ENCODE data around the gene CPZ.
"Not testable (repeated sequence)": the region's sequence is repeated elsewhere in the genome, so short reads cannot be mapped to it uniquely, and the experiment has no call there.

CPZ gene

DNA sequence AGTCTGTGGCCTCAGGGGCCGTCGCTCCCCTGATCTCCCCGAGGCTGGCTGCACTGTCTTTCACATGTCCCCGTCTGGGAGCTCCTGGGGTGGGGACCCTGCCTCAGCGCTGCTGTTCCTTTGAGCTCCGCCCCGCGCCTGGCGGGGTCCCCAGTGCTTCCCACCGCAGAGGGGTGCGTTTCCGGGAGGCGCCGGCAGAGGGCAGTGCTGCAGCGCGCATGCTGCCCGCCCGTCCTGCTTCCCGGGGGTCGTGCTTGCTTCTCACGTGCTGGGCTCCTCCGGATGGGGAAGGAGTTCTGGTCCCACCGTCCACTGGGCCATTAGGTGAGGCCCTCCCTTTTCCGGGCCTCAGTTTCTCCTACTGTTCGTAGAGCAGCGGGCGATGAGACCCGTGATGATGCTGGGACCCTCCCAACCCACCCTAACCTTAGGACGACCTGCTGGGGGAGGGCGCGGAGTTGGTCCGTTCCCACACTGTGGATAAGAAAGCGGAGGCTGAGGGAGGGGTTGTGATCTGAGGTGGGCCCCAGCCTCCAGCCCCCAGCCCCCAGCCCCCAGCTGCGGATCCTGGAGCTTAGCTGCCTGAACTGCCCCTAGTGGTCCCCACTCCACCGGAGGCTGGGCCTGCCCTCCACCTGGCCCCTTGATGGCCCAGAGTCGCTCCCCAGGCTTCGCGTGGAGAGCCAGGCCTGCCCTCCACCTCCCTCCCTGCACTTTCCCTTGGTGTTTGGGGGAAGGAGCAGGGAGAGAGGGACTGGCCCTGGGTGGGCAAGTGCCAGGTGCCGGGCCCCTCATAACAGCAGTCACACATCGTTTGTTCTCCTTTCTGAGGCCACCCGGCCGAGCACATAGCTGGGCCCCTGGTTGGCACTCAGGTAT is 15.3 kb downstream of the CPZ start:
- FAIRE-seq, result no peak
- peak; percentile 44 for DNase-seq (ENCODE audit: extremely low spot score, insufficient read length, low read depth)

- no peak for FAIRE-seq
Observed at GRCh38 chr4:8608714-8609391, 16.3 kb downstream of the CPZ start.

DNA sequence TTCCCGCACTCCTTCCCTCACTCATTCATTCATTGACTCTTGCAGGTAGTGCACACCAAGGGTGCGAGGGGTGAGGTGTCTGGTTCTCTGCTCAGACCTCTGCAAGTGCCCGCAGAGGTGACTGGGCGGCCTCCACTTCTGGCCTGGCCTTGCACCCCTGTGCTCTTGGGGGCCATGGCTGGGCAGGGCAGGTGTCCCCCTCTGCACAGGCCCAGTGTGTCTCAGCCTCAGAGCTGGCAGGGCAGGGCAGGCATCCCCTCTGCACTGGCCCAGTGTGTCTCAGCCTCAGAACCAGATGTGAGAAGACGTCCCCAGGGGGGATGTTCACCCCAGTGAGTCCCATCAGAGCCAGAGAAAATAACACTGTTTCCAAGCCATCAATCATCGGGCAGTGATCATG is 16.8 kb downstream of the CPZ start:
- no peak for DNase-seq (ENCODE audit: extremely low spot score, insufficient read length, low read depth)
- FAIRE-seq, result no peak

More at GRCh38 chr4:8608714-8609391, 16.3 kb downstream of the CPZ start:
- no peak for DNase-seq (ENCODE audit: extremely low spot score, insufficient read length, low read depth)

- no peak for FAIRE-seq
- no peak for DNase-seq (ENCODE audit: extremely low spot score, insufficient read length, low read depth)
Observed at GRCh38 chr4:8609824-8610350, 17.3 kb downstream of the CPZ start.

- DNase-seq (ENCODE audit: extremely low spot score, insufficient read length, low read depth), result no peak
- no peak for FAIRE-seq
Observed at GRCh38 chr4:8610858-8611616, 18.5 kb downstream of the CPZ start.

- DNase-seq (ENCODE audit: extremely low spot score, insufficient read length, low read depth) (no peak), FAIRE-seq (no peak)
Observed at GRCh38 chr4:8612646-8613045, 20.1 kb downstream of the CPZ start.

- no peak for DNase-seq (ENCODE audit: extremely low spot score, insufficient read length, low read depth)
- no peak for FAIRE-seq
Observed at GRCh38 chr4:8613421-8614364, 21.1 kb downstream of the CPZ start.

- DNase-seq (ENCODE audit: extremely low spot score, insufficient read length, low read depth) (no peak), FAIRE-seq (no peak)
Observed at GRCh38 chr4:8614365-8615193, 22.0 kb downstream of the CPZ start.

GRCh38 chr4:8615366-8615765 is 22.8 kb downstream of the CPZ start:
- DNase-seq (ENCODE audit: extremely low spot score, insufficient read length, low read depth) (no peak), FAIRE-seq (no peak)

DNA sequence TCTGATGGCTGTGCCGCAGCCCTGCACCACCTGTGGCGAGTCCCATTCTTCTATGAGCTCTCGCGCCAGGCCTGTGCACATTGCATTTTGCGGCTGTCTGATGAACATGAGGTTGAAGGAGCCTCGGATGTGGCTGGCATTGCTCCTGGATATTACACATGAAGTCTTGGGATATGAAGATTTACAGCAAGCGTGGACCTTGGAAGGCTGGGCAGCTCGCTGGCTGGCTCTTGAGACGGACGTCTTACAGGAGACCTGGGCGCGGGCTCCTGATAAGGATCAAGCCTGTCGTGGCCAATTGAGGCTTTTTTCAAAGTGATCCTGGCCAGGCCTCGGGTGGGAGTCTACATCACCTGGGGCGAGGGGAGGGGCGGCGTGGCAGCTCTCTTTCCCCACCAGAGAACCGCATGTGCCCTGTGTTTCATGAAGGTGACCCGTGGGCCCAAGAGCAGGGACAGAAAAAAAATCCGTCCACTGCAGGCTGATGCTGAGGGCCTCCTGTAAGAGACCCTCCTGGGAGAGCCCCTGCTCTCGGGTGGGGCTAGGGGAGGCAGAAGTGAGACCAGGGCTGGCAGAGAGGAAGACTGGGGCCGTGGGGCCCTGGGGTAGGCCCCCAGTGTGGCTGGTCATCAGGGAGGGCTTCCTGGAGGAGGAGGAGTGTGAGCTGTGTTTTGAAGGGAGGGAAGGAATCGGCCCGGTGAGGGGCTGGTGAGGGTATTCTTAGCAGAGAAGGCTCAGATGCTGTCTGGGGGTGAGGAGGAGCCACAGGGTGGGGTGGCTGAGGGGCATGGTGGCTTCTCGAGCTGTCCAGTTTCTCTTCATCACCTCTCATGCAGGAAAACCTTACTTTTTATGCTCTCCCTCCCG is 23.6 kb downstream of the CPZ start:
- FAIRE-seq (no peak), DNase-seq (ENCODE audit: extremely low spot score, insufficient read length, low read depth) (no peak)

- no peak for FAIRE-seq
Observed at GRCh38 chr4:8616831-8617230, 24.3 kb downstream of the CPZ start.

DNA sequence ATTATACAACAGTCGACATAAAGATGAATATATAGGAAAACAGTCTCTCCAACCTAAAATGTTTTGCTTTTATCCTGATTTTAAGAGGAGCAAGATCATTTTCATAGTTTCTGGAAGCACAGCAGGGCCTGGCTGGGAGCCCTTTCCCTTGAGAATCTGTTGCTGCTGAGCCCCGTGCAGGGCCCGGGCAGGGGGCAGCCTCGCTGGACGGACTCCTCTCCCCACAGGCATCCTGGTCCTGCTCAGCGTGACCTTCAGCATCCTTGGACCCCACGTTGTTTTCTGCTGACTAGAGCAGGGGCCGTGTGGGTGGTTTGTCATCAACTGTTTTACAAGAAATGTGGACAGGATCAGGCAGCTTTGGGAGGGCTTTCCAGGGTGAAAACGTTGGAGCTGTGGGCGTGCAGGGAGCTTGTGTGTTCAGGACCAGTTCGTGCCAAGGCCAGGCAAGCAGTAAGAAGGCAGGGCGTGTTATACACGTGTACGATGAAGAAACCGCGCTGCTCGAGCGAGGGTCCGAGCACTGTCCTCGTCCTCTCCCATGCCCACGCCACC is 25.0 kb downstream of the CPZ start:
- FAIRE-seq, result no peak

More at GRCh38 chr4:8616831-8617230, 24.3 kb downstream of the CPZ start:
- DNase-seq (ENCODE audit: extremely low spot score, insufficient read length, low read depth), result no peak

DNA sequence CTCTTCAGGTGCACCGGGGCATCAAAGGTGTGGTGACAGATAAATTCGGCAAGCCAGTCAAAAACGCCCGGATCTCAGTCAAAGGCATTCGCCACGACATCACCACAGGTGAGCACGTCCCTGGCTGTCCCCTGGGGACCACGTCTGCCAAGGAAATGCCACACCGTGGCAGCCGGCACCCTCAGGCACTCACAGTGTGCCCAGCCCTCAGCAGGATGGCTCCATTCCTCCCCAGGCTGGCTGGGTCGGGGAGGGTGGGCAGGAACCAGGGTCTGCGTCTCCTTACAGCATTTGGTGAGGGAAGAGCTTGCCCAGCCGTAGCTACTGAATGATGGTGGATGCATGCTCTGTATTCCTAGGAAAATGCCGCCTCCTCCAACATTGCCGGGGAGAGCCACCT is 25.9 kb downstream of the CPZ start:
- DNase-seq (ENCODE audit: extremely low spot score, insufficient read length, low read depth), result no peak
- no peak for FAIRE-seq

More for the DNA sequence above, 25.0 kb downstream of the CPZ start:
- DNase-seq (ENCODE audit: extremely low spot score, insufficient read length, low read depth), result no peak

DNA sequence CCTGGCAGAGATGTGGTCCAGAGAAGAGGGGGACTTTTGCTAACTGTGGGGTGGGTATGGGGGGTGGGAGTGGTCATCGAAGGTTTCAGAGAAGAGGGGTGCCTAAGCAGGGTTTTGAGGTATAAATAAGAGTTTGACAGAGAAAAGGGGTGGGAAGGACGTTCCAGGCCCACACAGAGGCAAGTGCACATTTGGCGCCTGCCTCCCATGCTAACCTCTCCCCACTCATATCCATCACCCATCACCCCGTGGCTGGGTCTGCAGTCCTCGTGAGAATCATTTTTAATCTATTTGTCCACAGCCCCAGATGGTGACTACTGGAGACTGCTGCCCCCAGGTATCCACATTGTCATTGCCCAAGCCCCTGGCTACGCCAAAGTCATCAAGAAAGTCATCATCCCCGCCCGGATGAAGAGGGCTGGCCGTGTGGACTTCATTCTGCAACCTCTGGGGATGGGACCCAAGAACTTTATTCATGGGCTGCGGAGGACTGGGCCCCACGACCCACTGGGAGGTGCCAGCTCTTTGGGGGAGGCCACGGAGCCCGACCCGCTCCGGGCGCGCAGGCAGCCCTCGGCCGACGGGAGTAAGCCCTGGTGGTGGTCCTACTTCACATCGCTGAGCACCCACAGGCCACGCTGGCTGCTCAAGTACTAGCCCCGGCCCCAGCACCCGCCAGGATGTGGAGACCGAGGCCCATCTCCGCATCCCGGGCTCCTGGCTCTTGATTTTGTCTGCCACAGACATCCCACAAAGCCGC is 26.6 kb downstream of the CPZ start:
- DNase-seq (ENCODE audit: extremely low spot score, insufficient read length, low read depth) (no peak), FAIRE-seq (no peak)

DNA sequence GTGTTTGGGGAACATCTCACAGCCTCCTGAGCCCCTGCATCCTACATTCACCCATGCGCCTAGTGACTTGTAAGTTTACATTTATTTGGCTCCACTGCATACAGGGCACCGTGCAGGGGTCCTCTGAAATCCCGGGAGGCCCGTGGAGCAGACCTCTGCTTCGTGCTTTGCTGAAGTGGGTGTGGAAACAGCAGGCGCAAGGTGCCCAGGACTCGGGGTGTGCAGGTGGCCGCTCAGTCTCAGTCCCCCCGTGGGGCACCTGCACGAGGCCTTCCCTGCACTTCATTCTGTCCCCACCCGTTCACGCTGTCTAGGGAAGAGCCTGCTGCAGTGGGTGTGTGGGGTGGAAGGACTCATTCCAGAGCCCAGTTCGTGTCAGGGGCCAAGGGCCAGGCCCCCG is 28.6 kb downstream of the CPZ start:
- not testable (repeated sequence) for DNase-seq (ENCODE audit: extremely low spot score, insufficient read length, low read depth); FAIRE-seq

DNA sequence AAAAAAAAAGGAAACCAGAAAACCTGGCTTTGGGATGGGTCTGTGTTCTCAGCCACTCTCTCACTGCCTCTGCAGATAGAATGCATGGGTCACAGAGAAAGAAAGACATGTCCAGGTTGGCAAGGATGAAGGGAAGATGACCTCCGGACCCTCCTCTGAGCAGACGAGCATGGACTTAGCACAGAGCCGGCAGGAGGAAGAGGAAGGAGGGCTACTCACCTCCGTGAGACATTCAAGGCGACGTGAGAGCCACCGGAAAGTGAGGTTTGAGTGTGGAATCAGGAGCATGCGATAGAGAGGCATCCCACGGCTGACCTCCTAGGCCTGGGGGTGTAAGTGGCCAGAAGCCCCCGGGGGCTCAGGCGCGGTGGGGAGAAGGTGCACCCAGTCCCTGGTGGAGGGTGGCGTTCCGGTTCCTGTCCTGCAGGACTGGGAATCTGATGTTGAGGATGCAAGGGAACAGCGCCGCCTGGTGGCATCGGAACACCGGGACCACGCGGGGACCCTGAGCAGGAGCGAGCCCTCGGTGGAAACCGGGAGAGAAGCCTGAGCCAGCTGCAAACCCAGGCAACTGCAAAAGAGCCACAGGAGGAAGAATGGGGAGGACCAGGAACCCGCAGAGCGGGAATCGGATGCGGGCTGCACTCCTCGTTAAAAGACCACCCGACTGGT is 32.2 kb downstream of the CPZ start:
- FAIRE-seq; DNase-seq (ENCODE audit: extremely low spot score, insufficient read length, low read depth): not testable (repeated sequence)
